Stimulated activated CD4-positive, alpha-beta T cell treated with anti-CD3 and anti-CD28 coated beads, Interleukin-15, amount 100 ng/mL, for 1 hour (primary cell): ENCODE data around the gene TMTC3.

Experiments used
- DNase-seq, 2 donors: peaks; one replicate each; pipeline ENCODE4 v3.0.0-alpha.2; 2020; ENCODE audit warnings: low read depth in 1 of 2, low spot score in 1 of 2

TMTC3 gene

GRCh38 chr12:88223519-88223918 is 81.4 kb downstream of the TMTC3 start:
- DNase-seq, result no peak

DNA sequence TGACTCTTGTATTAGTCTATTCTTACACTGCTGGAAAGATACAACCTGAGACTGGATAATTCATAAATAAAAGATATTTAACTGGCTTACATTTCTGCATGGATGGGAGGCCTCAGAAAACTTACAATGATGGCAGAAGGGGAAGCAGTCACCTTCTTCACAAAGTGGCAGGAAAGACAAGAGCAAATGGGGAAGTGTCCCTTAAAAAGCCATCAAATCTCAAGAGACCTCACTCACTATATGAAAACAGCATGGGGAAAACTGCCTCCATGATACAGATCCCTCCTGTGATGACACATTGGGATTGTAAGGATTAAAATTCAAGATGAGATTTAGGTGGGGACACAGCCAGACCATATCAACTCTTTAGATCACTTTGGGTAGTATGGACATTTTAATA is 83.7 kb downstream of the TMTC3 start:
- no peak for DNase-seq

- no peak for DNase-seq
Observed at GRCh38 chr12:88227263-88227662, 85.2 kb downstream of the TMTC3 start.

- DNase-seq, result no peak
Observed at GRCh38 chr12:88227871-88228270, 85.8 kb downstream of the TMTC3 start.

DNA sequence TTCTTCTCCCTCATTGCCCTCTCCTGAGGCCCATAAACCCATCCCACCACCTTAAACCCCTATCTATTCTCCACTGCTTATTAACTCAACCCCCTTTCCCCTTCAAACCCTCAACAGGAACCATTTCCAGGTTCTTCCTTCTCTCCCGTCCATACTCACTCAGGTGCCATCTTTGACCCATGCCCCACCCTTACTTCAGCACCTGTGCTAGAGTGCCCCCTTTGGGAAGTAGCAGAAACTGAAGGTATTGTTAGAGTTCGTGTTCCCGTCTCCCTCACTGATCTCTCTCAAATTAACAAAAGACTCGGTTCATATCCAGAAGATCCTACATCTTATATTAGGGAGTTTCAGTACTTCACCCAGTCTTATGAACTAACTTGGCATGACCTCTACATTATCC is 86.6 kb downstream of the TMTC3 start:
- no peak for DNase-seq

- DNase-seq, result no peak
Observed at GRCh38 chr12:88230271-88230670, 88.2 kb downstream of the TMTC3 start.

- DNase-seq, result no peak
Observed at GRCh38 chr12:88235183-88235833, 93.2 kb downstream of the TMTC3 start.

GRCh38 chr12:88237954-88238353 is 95.8 kb downstream of the TMTC3 start:
- DNase-seq, result no peak

DNA sequence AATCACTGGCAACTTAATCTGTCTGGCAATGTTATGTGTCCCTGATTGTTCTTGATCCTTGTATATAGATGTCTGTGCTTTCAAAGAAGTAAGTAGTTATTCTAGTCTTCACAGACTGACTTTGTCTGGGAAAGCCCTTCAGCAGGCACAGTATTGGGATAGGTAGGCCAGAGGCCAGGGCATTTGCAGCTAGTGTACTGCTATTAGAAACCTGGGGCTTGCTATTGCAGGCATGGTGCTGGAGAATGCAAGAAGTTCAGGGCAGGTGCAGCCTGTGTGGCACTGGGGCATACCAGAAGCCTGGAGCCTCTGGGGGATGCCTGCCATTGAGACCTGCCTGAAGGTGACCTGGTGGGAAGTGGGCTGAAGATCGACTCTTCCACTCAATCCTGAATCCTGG is 96.3 kb downstream of the TMTC3 start:
- no peak for DNase-seq

GRCh38 chr12:88241862-88242570 is 99.9 kb downstream of the TMTC3 start:
- no peak for DNase-seq

GRCh38 chr12:88242571-88242925 is 100.4 kb downstream of the TMTC3 start:
- no peak for DNase-seq

- DNase-seq, result no peak
Observed at GRCh38 chr12:88242939-88243338, 100.8 kb downstream of the TMTC3 start.

DNA sequence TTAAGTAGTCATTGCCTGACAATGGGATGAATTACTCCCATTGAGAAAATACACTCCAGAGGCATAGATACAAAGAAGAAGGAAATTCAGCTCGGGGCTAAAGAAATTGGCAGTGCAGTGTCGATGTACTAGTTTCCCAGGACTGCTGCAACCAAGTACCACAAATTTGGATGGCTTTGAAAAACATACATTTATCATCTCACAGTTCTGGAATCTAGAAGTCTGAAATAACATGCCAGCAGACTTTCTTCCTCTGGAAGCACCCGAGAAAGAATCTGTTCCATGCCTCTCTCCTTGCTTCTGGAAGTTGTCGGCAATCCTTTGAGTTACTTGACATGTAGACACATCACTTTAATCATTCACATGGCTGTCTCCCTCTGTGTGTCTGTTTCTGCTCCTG is 101.9 kb downstream of the TMTC3 start:
- DNase-seq, result no peak

- no peak for DNase-seq
Observed at GRCh38 chr12:88245905-88246304, 103.8 kb downstream of the TMTC3 start.

- no peak for DNase-seq
Observed at GRCh38 chr12:88247241-88247643, 105.1 kb downstream of the TMTC3 start.

GRCh38 chr12:88248606-88249005 is 106.5 kb downstream of the TMTC3 start:
- no peak for DNase-seq
